Activated naive CD4-positive, alpha-beta T cell treated with anti-CD3 and anti-CD28 coated beads, Interleukin-2, amount 50 U/mL, for 16 hours (primary cell): ENCODE data around the gene CRIP1.

Source experiments
- DNase-seq: peaks from one replicate; pipeline ENCODE4 v3.0.0-alpha.2; 2020

CRIP1 gene

DNA sequence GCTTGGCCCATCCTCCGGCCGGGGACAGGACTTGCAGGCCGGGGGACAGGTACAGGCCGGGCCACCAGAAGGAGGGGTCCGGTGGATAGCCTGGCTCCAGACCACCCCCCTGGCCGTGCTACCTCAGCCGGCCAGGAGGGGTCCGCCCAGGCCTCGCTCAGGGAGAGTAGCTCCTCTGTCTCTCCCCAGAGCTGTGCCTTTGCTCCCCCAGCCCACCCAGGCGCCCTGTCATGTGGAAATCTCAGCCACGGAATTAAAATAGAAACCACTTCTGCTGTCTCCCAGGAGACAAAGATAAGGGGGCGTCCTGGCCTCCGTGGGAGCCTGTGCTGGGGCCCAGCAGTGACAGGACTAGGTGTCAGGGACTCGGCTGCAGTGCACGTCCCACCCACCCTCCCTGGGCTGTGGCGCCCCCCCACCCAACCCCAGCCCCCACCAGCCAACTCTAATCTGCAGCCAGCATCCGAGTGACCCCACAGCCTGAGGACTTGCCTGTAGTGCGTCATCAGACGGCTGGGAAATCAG is 15.3 kb upstream of the CRIP1 start:
- no peak for DNase-seq

DNA sequence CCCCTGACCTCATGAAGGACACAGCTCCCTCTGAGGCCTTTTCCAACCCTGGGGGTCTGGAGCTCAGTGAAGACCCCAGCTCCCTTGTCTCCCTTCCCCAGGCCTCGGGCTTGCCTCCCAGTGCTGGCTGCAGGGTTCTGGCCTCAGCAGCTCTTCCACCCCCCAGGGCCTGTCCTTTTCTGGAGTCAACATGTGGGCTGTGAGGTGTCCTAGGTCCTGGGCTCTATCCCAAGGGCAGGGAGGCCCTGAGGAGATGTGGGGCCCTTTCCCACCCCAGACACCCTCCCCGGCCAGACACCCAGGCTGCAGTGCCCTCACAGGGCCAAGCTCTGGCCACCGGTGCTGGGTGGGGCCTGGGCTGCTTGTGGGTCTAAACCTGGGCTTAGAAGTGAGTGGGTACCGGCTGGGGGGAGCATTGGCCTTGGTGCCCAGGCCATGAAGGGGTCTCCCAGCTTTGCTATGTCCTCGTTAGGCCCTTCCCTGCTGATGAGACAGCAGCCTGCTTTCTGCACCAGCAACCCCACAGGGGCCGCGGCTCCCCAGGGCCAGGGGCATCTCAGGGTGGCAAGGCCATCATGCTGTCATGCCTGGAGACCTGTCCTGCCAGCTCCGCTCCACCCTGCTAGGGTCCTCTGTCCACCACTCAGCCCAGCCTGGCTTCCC is 14.7 kb upstream of the CRIP1 start:
- no peak for DNase-seq

DNA sequence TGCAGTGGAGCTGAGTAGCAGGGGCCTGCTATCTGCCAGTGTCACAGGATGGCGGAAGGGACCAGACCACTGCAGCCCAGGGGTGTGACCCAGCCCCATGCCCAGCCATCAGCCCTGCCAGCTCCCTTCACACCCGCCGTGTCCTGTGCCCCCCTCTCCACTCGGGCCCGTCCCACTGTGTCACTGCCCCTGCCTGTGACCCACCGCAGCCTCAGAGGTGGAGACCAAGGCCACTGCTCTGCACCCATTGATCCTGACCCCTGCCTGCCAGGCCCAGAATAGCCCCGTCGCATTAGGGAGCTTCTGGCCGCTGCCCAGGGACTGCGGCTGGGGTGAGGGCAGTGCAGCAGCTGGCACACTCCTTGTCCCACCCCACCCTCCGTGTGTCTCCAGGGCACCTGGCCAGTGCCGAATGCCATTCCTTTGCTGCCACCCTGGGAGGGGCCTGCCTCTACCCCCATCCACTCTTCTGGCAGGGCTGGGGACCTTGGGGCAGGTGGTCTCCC is 14.1 kb upstream of the CRIP1 start:
- no peak for DNase-seq

DNA sequence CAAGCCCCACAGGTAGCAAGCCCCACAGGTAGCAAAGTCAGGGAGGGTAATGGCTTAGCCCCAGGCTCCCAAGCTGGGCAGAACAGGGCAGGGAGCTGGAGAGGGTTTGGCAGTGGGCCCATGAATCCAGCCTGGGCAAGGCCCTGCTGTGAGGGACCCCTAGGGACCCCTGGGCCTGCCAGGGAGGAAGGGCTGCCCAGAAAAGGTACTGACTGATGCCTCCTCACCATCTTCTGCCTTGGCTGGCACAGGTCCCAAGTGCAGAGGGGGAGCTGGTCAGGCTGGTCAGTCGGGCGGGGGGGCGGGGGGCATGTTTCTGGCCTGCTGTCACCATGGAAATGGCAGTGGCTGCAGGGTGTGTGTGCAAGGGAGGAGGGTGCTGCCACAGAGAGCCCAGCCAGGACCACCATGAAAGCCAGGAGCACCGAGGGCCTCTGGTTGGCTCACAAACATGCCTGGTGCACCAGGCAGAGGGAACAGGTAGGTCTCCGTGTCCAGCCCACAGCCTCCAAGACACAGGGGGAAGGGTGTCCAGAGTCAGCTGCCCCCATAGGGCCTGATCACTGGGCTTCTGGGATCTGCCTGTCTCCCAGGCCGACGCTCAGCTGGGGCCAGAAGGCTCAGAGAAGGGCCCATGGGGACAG is 13.5 kb upstream of the CRIP1 start:
- DNase-seq, result no peak

DNA sequence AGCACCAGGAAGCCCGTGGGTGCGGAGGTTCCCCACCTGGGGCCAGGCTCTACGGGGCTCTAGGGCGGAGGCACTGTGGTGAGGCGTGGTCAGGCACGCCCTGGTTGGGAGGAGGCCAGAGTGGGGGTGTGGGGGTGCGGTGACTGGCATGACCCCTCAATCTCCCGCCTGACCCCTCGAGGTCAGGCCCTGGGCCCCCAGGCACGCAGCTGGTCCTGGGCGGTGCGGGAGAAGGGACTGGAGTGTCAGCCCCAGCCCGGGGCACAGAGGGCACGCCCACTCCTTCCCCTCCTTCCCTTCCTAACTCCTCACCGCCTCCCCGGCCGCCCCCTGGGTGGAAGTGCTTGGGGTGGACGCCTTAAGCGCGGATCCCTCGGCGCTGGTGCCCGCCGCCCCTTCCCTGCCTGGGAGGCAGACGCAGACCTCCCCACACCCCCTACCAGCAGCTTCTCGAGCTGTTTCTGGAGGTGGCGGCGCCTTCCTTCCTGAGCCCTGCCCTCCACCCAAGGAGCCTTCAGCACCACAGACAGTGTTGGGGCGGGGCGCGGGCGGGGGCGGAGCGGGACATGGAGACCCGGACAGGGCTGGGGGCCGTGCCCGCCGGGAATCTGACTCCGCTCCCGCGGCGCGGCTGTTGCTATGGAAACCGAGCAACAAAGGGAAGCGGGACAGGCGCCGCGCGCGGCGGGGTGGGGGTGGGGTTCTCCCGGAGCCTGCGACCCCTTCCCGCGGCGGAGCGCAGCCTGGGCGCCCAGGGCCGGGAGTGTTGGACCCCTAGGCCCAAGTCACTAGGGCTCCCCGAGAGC is 12.8 kb upstream of the CRIP1 start:
- peak; percentile 64 for DNase-seq

DNA sequence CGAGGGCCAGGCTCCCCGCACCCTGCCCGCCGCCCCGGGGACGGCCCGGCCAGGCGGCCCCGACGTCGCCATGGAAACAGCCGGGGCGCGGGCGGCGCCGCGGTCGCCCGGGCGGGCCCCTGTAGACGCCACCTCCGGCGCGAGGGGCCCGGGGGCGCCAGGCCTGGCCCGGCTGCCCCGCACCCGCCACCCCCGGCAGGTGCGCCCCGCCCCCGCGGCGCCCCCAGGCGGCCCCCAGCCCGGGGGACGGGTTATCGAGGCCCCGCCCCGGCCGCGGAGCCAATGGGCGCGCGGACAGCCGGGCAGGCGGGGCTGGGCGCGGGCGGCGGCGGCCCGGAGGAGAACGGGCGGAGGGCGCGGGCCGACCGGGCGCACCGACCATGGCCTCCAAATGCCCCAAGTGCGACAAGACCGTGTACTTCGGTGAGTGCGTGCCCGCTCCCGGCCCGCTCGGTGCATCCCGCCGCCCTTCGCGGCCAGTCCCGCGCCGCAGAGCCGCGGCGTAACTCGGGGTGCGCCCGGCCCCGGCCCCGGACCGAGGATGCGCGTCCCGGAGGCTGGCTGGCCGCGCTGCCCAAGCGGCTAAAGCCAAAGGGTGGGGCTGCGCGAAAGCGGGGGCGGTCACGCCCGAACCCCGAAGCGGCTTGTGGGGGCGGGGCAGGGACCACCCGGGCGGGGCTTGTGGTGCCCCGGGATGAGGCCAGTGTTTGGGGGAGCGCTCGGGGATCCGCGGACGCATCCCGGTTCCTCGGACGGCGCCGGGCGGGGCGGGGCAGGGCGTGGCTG is 12.0 kb upstream of the CRIP1 start, which contains the start of gene CRIP2:
Gene CRIP2, plus strand, starts transcription at position 339 of the 786 bp plus-strand sequence. Its CDS starts 42 bp downstream, at position 381.
- peak; percentile 34 for DNase-seq

DNA sequence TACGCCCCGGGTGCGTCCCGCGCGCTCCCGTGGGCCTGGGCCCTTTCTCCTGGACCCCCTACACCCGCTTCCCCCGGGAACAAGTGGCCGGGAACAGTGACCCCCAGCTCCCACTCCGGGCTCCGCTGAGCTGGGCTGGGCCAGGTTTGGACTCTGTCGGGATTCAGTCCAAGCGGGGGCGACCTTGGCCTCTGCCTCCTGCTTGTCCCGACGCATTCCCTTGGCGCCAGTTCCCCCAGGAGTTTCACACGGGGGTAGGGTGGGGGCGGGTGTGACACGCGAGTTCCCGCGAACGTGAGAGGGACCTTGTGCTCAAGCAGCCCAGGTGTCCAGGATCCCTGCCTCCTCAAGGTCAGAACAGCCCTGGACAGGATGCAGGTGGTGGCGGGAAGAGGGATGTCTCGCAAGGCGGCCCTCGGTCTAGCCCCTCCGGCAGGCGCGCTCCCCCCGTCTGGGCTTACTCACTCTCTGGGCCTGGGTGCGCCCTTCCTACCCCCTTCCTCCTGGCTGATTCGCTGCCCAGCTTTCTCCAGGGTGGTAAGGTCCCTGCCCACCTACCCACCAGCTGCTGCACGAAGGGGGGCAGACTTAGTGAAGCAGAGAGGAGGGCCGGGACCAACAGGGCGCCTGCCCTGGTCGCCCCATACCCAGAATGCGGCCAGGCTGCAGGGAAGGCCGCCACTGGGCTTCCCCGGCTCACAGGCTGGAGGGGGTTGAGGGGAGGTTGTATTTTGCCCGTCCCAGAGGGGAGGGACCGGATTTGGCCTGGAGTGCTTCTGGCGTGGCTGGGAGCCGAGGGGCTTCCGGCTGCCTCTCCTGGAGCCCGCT is 11.2 kb upstream of the CRIP1 start:
- DNase-seq, result no peak

DNA sequence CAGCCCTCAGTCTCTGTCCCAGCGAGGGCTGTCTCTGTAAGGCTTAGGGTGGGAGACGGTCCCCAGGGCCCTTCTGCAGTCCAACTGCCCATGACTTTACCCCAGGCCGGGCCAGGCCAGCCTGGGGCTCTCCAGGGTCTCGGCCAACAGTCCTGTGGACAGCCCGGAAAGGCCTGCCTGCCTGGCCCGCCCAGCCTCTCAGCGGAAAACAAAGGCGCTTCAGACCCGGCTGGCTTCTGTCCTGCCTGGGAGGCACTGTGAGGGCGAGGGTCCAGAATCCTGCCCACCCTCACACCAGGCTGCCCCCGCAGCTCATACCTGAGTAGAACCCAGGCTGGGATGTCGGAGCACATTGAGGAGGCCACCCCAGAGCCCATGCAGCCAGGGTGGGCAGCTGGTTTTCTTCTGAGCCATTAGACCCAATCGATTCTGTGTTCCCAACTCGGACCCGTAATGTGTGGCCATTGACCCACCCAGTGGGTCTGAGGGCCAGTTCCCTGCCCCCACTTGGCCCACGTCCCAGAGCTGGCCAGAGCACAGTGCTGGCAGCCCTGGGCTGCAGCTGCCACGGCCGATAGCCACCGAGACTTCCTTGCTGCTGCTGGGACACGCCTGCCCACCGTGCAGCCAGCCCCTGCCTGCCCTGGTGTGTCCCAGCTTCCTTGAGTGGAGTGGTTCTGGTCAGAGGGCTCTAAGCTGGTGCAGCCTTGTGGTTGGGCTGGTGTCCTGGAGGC is 10.4 kb upstream of the CRIP1 start:
- no peak for DNase-seq

DNA sequence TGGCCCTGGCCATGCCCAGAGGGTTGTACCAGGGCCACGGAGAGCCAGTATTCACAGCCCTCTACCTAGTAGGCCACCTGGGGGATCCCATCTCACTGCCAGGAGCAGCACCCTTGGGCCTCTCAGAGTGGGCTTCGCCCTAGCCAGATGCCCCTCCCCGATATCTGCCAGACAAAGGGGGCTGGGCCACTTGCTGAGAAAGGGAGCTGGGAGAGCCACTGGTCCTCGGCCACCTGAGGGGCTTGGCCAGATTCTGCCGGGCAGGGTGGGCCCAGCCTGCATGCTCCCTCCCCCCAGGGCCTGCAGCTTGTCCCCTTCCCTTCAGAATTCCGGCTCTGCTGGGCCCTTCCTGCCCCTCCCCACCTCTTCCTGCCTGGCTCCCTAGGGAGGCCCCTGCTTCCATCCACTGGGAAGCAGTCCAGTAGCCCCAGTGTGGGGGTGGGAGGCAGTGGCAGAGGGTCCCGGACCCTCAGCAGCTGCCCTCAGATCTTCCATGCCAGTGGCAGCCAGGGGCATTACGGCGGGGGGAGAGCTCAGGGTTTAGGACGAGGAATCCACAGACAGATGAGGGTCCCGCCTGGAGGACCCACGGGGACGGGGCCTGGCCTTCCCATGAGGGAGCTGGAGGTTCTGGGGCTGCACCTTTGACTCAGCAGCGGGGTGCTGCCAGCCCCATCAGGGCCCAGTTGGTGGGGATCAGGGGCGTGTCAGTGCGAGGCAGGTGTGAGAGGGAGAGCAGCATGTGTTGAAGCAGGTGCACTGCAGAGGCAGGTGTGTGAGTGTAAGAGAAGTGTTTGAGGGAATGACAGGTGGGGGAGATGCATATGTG is 9.6 kb upstream of the CRIP1 start:
- no peak for DNase-seq

DNA sequence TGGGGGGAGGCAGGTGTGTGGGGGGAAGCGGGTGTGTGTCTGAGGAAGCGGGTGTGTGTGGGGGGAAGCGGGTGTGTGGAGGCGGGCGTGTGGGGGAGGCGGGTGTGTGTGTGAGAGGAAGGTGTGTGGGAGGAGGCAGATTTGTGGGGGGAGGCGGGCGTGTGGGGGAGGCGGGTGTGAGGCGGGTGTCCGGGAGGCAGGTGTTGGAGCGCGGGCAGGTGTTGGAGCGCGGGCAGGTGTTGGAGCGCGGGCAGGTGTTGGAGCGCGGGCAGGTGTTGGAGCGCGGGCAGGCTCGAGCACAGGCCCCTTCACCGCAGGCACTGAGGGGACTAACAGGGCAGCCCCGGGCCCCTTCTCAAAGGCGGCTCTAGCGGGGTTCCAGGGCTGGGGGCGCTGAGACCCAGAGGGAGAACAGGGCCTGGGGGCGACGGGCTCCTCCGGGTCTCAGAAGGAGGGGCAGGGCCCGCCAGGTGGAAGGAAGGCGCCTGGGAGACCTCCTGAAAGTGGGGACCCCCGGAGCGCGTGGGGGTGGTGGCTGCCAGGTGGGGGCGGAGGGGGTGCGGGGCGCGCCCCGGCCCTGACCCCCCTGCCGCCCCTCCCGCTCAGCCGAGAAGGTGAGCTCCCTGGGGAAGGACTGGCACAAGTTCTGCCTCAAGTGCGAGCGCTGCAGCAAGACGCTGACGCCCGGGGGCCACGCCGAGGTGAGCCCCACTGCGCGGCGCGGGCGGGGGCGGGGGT is 8.9 kb upstream of the CRIP1 start:
- DNase-seq, result peak; percentile 37

DNA sequence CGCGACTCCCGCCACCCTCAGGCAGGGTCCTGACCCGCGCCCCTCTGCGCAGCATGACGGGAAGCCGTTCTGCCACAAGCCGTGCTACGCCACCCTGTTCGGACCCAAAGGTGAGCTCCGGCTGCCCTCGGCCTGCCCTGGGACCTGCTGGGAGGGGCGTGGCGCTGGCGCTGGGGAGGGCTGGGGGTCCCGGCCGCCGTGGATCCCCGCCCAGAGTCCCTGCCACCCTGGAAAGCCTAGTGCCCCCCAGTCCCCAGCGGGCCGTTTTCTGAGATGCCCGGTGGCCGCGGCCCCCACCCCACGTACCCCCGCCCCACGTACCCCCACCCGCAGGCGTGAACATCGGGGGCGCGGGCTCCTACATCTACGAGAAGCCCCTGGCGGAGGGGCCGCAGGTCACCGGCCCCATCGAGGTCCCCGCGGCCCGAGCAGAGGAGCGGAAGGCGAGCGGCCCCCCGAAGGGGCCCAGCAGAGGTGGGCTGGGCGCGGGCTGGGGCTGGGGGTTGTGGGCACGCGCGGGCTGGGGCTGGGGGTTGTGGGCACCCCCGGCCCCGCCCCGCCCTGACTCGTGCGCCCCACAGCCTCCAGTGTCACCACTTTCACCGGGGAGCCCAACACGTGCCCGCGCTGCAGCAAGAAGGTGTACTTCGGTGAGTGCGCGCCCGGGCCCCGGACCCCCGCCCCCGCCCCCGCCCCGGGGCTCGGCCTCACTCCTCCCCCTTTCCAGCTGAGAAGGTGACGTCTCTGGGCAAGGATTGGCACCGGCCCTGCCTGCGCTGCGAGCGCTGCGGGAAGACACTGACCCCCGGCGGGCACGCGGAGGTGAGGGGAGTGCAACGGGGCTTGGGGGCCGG is 8.1 kb upstream of the CRIP1 start:
- no peak for DNase-seq

DNA sequence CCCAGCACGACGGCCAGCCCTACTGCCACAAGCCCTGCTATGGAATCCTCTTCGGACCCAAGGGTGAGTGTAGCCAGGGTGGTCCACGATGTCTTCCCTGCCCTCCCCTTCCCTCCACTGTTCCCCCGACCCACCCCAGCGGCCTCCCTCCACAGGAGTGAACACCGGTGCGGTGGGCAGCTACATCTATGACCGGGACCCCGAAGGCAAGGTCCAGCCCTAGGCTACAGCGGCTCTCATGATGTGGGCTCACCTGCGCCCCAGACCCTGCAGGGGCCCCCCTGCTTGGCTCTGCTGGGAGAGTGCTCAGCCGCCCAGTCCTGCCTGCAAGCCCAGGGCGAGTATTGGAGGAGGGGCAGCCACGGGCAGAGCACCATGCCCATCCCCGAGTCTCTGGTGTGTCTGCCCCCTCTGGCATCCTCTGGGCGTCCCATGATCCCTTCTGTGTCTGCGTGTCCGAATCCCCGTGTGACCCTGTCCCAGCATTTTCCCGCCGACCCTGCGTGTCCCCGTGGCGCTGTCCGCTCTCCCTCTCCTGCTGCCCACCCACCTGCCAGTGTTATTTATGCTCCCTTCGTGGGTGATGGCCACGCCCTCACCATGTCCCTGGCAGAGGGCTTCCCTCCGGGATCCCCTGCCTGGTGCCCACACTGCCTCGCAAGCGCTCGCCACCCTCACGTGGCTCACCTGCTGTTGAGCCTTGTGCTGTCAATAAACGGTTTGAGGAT is 7.1 kb upstream of the CRIP1 start:
- DNase-seq, result no peak

DNA sequence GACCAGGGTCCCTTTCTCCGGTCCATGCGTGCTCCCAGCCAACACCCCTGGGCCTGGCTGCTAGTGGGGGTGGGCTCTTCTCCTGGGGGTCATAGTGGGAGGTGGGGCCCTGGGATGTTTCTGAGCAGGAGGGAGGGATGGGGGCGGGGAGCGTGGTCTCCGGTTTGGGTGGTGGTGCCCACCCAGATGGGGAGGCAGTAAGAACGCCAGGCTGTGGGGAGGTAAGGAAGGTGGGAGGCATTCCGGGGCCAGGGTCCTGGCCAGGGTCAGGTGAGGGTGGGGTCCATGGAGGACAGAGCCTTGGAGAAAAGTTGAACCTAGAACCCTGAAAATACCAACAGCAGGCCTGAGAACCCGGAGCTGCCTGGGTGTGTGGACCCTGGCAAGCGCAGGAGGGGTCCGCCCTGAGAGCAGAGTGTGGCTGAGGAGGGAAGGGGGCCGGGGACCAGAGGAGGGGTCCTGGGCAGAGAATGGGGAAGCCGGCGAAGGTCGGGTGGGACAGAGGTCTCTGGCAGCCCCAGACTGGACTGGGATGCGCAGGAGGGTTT is 6.4 kb upstream of the CRIP1 start:
- DNase-seq, result no peak

DNA sequence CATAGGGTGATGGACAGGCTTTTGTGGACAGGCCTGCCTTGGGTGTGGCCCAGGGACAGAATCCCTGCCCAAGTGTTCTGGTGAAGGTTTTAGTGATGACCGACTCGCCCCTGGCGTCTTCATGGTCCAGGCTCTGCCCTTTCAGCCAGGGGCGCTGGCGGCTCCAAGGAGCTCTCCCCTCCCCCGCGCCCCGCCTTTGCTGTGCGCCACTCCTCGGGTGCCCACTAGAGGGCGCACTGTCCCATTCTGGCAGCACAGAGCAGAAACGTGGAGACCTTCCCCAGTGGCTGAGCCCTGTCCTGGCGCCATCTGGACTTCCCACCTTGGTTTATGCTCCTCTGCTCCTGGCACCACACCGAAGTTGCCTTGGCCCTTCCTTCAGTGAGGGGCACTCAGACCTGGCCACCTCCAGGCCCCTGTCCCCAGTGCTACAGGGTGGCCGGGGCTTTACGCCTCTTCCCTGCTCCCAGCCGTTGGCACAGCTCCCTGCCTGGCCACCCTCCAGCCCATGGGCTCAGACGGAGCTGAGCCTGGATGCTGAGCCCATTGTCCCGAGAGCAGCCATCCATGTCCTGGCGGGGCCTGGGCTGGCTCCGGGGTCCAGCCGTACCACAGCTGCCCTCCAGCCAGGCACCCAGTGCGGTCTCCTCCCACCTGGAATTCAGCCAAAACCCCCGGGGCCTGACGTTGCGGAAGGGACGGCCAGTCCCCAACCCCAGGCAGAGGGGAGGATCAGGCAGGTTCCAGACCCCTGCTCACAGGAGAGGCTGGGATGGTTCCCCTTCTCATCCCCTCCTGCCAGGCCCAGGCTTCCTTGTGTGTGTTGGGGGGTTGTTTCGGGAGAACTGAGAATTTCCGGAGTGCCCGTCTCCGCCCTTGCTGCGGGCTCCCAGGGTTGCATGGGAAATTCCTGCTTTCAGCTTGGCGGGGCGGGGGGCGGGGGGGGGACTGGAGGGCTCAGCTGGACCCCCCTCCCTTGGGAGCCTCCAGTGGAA is 5.6 kb upstream of the CRIP1 start:
- peak; percentile 87 for DNase-seq

DNA sequence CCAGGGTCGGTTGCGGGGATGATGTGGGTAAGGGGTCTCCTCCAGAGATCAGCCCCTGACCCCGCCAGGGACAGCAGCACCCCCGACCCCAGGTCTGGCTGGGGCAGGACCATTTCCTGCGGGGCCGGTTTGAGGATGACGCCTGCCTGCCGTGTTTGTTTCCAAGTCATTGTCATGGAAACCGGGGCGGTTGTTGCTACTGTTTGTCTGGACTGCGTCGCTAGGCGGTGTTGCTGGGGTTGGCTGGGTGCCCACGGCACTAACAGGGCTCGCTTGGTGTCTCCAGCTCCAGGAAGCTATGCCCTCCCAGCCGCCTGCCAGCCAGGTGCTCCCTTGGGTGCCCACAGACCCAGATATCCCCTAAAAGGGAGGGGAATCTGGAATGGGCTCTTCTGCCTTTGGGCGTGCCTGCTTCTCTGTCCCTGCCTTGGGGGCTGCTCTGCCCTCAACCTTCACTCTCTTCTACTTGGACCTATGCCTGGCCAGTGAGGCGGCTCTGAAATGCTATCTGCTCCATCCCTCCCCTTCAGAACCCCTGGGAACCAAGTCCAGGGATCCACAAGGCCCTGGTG is 4.7 kb upstream of the CRIP1 start:
- DNase-seq, result peak; percentile 82
